ENCODE measurements around the gene TMEM88.
A peak's percentile ranks its signal among the peaks of the same experiment; 100 is the strongest.

TMEM88 gene

GRCh38 chr17:7854851-7855659 lies at the start of gene TMEM88:
TMEM88 (plus strand) TSS chr17:7855066; CDS start chr17:7855075, 9 bp downstream.
- Histone ChIP-seq H3K79me2 (ENCODE audit: insufficient read depth, low read length) (0 out of 2 replicates have a peak, but pooled peaks cover 14% of the 10 kb centered on the region), H3K9me2 (replicated peaks; ENCODE audit: low read depth, low read length) (no peaks in the 10 kb centered on the region), H3K9me3 (ENCODE audit: insufficient read depth, low read depth, low read length) (no peaks in the 10 kb centered on the region), H3F3A (ENCODE audit: low read depth) (no peaks in the 10 kb centered on the region), H4K20me1 (ENCODE audit: insufficient read depth, low read length, poor library complexity, severe bottlenecking) (peaks cover 13% of the 10 kb centered on the region), H3K4me2 (ENCODE audit: low read depth, low read length, poor library complexity, severe bottlenecking) (no peak within 1 kb of the TSS), H2AFZ (ENCODE audit: low read length) (no peak within 1 kb of the TSS), H3K27me3 (ENCODE audit: insufficient read depth, low read length, poor library complexity, severe bottlenecking) (no peaks in the 10 kb centered on the region), H3K4me3 (ENCODE audit: low read length, poor library complexity, severe bottlenecking) (no peak within 1 kb of the TSS), H3K9ac (ENCODE audit: low read depth, low read length, poor library complexity, severe bottlenecking) (peak within 1 kb of the TSS; percentile 71), H3K4me1 (ENCODE audit: insufficient read depth, low read length, poor library complexity, severe bottlenecking) (peaks cover 19% of the 10 kb centered on the region), H3K36me3 (ENCODE audit: insufficient read depth, low read length) (peaks cover 31% of the 10 kb centered on the region; the same call in 1 of the 2 replicates)
- TF ChIP-seq CTCF (conservative IDR thresholded peaks at IDR 0.05; ENCODE audit: low read length) (no peak), EZH2phosphoT487 (IDR thresholded peaks at IDR 0.05; ENCODE audit: borderline replicate concordance) (no peak)

- Histone ChIP-seq H2AFZ (ENCODE audit: low read length) (no peak overlapping the region), H3K36me3 (ENCODE audit: insufficient read depth, low read length) (no peaks in the 10 kb centered on the region), H3K4me3 (ENCODE audit: low read length, poor library complexity, severe bottlenecking) (no peak overlapping the region), H3F3A (ENCODE audit: low read depth) (no peaks in the 10 kb centered on the region), H3K9me3 (ENCODE audit: insufficient read depth, low read depth, low read length) (no peaks in the 10 kb centered on the region), H3K27me3 (ENCODE audit: insufficient read depth, low read length, poor library complexity, severe bottlenecking) (no peaks in the 10 kb centered on the region), H3K9ac (ENCODE audit: low read depth, low read length, poor library complexity, severe bottlenecking) (no peak overlapping the region), H3K79me2 (ENCODE audit: insufficient read depth, low read length) (no peaks in the 10 kb centered on the region), H3K9me2 (replicated peaks; ENCODE audit: low read depth, low read length) (no peaks in the 10 kb centered on the region), H3K4me2 (ENCODE audit: low read depth, low read length, poor library complexity, severe bottlenecking) (no peak overlapping the region), H3K4me1 (ENCODE audit: insufficient read depth, low read length, poor library complexity, severe bottlenecking) (peaks cover 5% of the 10 kb centered on the region), H4K20me1 (ENCODE audit: insufficient read depth, low read length, poor library complexity, severe bottlenecking) (no peaks in the 10 kb centered on the region)
- TF ChIP-seq EZH2phosphoT487 (IDR thresholded peaks at IDR 0.05; ENCODE audit: borderline replicate concordance) = no peak
- no peak for TF ChIP-seq CTCF (conservative IDR thresholded peaks at IDR 0.05; ENCODE audit: low read length)
Measured at GRCh38 chr17:7806587-7806986, 48.3 kb upstream of the TMEM88 start.

- Histone ChIP-seq H3K9ac (ENCODE audit: low read depth, low read length, poor library complexity, severe bottlenecking) (no peak overlapping the region), H3K27me3 (ENCODE audit: insufficient read depth, low read length, poor library complexity, severe bottlenecking) (no peaks in the 10 kb centered on the region), H3K9me2 (replicated peaks; ENCODE audit: low read depth, low read length) (no peaks in the 10 kb centered on the region), H3K4me2 (ENCODE audit: low read depth, low read length, poor library complexity, severe bottlenecking) (no peak overlapping the region), H3F3A (ENCODE audit: low read depth) (no peaks in the 10 kb centered on the region), H3K9me3 (ENCODE audit: insufficient read depth, low read depth, low read length) (no peaks in the 10 kb centered on the region), H3K79me2 (ENCODE audit: insufficient read depth, low read length) (no peaks in the 10 kb centered on the region), H3K36me3 (ENCODE audit: insufficient read depth, low read length) (no peaks in the 10 kb centered on the region), H3K4me1 (ENCODE audit: insufficient read depth, low read length, poor library complexity, severe bottlenecking) (peaks cover 5% of the 10 kb centered on the region), H2AFZ (ENCODE audit: low read length) (no peak overlapping the region), H3K4me3 (ENCODE audit: low read length, poor library complexity, severe bottlenecking) (no peak overlapping the region), H4K20me1 (ENCODE audit: insufficient read depth, low read length, poor library complexity, severe bottlenecking) (no peaks in the 10 kb centered on the region)
- TF ChIP-seq CTCF (conservative IDR thresholded peaks at IDR 0.05; ENCODE audit: low read length) = no peak
- no peak for TF ChIP-seq EZH2phosphoT487 (IDR thresholded peaks at IDR 0.05; ENCODE audit: borderline replicate concordance)
Measured at GRCh38 chr17:7807206-7807605, 47.7 kb upstream of the TMEM88 start.

All from Loucy (cell line).